ENCODE measurements around the gene TFR2. TPM values are rescaled to one million over a fixed set of nuclear protein-coding genes. Genes with fewer than 3 reads are reported as not detected.
"Not testable (repeated sequence)": the region's sequence is repeated elsewhere in the genome, so short reads cannot be mapped to it uniquely, and the experiment has no call there.

The TFR2 gene
- total RNA-seq, 1 donor from 2014 or later, result 0.13 TPM

DNA sequence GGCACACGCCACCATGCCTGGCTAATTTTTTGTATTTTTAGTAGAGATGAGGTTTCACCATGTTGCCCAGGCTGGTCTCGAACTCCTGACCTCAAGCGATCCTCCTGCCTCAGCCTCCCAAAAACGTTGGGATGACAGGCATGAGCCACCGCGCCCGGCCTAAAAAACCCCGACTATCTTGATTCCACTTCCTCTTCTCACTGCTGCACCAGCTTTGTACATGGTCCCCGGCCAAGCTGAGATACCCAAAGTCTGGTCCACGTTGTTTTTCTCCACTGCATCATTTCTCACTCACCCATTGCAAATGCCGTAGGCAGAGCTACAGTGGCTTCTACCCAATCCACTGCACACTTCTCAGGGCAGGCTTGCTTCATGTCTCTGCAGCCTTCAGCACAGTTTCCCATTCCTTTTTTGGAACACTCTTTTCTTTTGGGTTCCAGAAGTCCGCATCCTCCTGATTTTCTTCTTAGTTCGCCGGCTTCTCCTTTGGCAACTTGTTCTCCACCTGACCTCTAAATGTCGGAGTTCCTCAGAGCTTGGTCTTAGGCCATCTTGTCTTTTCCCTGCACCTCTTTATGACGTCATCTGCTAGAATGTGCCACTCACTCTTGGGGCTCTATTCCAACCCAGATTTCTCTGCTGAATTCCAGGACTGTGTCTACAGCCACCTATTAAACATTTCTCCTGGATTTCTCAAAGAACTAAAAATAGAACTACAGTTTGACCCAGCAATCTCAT, 26.1 kb upstream of the TFR2 start:
- intact Hi-C loops (cut with DNase I), result loop anchor here (5.0 kb wide), 1 partner anchor 40 kb away; no protein-coding TSS in a partner anchor
- ATAC-seq (ENCODE audit: poor library complexity) (no peak), DNase-seq (no peak)

DNA sequence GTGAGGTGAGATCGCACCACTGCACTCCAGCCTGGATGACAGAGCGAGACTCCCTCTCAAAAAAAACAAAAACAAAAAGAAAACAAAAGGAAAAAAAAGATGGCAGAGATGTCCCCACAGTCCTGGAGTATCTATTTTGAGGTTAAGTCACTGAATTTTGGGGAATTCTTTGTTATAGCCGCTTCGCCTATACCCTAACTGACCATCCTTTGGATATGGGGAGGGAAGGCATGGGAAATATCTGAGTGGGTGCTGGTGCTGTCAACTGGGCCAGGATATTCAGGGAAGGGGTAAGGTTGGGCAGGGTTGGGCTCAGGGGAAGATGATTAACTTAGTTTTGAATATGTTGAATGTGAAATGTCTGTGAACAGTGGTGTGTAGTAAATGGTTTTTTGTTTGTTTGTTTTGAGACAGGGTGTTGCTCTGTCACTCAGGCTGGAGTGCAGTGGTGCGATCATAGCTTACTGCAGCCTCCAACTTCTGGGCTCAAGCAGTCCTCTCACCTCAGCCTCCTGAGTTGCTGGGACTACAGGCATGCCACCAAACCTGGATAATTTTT, 23.9 kb upstream of the TFR2 start:
- intact Hi-C loops (cut with DNase I), result loop anchor here (5.0 kb wide), 1 partner anchor 38 kb away; no protein-coding TSS in a partner anchor

DNA sequence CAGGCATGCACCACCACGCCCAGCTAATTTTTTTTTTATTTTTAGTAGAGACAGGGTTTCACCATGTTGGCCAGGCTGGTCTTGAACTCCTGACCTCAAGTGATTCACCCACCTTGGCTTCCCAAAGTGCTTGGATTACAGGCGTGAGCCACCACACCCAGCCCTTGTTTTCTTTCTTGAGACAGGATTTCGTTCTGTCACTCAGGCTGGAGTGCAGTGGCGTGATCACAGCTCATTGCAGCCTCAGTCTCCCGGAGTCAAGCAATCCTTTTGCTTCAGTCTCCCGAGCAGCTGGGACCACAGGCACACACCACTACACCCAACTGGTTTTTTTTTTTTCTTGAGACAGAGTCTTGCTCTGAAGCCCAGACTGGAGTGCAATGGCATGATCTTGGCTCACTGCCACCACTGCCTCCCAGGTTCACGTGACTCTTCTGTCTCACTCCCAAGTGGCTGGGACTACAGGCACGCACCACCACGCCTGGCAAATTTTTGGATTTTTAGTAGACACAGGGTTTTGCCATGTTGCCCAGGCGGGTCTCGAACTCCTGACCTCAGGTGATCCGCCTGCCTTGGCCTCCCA, 20.9 kb upstream of the TFR2 start:
- ATAC-seq (ENCODE audit: poor library complexity); intact Hi-C loops (cut with DNase I); DNase-seq: not testable (repeated sequence)

More for the DNA sequence above, 23.9 kb upstream of the TFR2 start:
- DNase-seq (no peak), ATAC-seq (ENCODE audit: poor library complexity) (no peak)

GRCh38 chr7:100655908-100656674, 14.7 kb upstream of the TFR2 start, which contains the start of gene ACTL6B:
ACTL6B (minus strand) TSS chr7:100656448; CDS start chr7:100656354, 94 bp downstream.
- intact Hi-C loops (cut with DNase I), result no loop called here
- peak; percentile 80 for ATAC-seq (ENCODE audit: poor library complexity)
- DNase-seq, result peak; percentile 70

DNA sequence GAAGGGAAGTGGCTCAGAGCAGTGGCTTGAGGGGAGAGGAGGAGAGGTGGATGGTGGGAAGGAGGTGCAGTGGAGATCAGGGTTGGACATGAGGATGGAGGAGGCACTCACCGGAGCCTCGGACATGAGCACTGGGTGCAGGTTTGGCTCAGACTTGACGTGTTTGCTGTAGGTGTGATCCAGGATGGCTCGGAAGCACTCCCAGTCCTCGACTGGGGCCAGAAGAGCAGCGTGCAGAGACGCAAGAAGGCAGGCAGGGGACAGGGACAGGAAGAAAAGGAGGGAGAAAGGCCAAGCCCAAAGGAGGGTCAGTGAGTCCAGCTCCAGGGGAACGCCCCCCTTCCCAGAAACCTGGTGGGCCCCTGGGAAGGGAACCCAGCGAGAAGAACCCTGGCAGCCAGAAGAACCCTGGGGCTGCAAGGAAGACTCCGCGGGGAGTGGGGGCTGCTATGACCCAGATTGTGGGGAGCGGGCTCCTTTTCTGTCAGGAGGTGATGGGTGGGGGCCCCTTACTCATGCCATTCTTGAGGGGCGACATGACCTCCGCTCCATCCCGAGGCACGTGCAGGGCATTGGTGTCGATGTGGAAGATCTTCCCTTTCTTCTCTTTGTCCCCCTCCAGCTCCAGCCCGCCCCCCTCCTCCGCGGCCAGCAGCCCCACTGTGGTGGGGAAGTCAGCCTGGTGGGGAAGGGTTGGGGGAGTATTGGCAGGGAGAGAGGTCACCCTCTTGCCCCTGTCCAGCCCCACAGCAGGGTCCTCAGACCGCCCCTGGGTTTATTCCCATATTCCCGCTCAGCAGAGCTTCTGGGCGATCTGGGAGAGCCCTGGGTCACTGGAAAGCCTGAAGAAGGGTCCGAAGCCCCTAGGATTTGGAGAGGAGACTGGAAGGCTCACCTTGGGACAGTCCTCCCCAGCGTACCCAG, 13.8 kb upstream of the TFR2 start:
- intact Hi-C loops (cut with DNase I), result no loop called here
- no peak for DNase-seq
- ATAC-seq (ENCODE audit: poor library complexity), result no peak

- DNase-seq (no peak), ATAC-seq (ENCODE audit: poor library complexity) (no peak)
- intact Hi-C loops (cut with DNase I), result no loop called here
These were observed 8.6 kb upstream of the TFR2 start for GRCh38 chr7:100649826-100650565.

- DNase-seq (no peak), ATAC-seq (ENCODE audit: poor library complexity) (no peak)
- intact Hi-C loops (cut with DNase I), result no loop called here
These were observed 1.2 kb upstream of the TFR2 start for GRCh38 chr7:100642534-100642907.

GRCh38 chr7:100641860-100642533, 645 bp upstream of the TFR2 start:
- intact Hi-C loops (cut with DNase I), result no loop called here
- no peak for ATAC-seq (ENCODE audit: poor library complexity)
- no peak for DNase-seq

DNA sequence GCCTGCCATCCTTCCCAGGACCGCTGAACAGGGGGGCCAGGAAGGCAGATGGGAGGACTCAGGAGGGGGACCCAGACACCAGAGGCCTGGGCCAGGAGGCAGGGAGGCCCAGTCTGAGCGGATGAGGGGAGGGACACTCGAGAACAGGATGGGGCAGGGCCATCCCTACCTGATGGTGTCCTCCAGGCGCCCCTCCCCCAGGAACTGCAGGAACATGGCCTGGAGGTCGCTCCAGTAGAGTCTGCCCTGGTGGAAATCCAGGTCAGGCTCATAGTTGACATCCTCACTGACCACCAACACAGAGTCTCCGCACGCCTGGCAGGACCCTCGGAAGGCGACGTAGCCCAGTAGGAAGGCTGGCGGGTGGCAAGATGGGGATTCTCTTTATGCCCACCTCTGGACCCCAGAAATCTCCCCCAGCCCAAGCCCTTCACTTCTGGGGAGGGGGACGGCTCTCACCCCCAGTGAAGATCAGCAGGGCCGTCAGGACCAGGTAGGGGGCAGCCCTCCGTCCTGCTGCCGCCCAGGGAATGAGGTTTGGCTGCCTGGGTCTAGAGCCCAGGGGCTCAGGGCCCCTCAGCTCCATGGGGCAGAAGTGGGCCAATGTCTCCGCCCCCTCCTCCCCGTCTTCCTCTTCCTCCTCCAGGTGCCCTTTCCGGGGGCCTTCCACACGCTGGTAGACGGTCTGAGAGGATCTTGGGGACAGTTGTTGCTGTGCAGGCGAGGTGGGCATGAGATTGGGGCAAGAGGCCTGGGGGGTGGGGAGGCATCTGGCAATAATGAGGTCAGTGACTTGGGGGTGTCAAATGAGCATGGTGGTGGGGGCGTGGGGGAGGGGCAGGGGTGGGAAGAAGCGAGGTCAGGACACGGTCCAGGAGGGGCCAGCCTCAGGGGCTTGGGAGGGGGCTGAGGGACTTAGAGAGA, 573 bp downstream of the TFR2 start:
- ATAC-seq (ENCODE audit: poor library complexity) (no peak), DNase-seq (no peak)
- intact Hi-C loops (cut with DNase I), result no loop called here

GRCh38 chr7:100639995-100640516, 1.3 kb downstream of the TFR2 start:
- intact Hi-C loops (cut with DNase I), result no loop called here
- DNase-seq (no peak), ATAC-seq (ENCODE audit: poor library complexity) (no peak)

DNA sequence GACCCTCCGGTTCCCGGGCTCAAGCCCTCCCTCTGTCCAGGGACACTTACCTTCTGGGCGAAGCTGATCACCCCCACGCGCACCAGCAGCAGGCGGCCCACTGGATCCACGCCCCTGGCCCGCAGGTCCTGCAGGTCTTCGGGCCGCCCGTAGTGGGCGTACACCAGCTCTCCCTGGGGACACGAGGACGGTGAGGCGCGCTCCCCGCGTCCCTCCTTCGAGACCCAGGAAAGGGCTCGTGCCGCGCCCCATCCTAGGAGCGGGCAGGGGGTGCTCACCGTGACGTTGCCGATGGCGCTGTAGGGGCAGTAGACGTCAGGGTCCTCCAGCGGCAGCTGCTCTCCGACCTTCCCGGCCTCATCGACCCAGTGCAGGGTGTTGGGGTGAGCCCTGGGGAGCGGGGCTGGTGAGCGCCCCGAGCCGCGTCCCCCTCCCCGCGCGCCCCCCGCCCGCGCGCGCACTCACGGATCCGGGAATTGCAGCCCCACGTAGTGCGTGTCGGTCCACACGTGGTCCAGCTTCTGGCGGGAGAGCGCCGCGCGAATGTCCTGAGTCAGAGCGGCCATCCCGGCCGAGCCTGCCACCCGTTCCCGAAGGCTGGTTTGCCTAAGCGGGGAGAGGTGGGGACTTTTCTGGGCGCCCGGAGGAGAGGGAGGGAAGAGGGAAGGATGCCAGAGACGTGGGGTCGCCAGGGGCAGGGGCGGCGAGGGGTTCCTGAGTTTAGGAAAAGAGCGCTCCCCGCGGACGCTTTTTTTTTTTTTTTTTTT, 8.2 kb downstream of the TFR2 start:
- ATAC-seq (ENCODE audit: poor library complexity) (peak; percentile 68), DNase-seq (peak; percentile 62)
- intact Hi-C loops (cut with DNase I), result no loop called here

DNA sequence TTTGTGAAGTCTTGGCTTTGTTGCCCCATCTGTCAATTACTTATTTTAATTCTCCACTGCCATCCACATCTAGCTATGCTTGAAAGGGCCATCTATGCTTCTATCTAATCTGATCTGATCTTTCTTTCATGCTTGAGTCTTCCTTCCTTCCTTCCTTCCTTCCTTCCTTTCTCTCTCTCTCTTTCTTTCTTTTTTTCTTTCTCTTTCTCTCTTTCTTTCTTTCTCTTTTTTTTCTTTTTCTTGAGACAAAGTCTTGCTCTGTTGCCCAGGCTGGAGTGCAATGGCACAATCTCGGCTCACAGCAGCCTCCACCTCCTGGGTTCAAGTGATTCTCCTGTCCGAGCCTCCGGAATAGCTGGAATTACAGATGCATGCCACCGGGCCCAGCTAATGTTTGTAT, 11.3 kb downstream of the TFR2 start:
- no peak for ATAC-seq (ENCODE audit: poor library complexity)
- DNase-seq, result no peak
- intact Hi-C loops (cut with DNase I), result no loop called here

DNA sequence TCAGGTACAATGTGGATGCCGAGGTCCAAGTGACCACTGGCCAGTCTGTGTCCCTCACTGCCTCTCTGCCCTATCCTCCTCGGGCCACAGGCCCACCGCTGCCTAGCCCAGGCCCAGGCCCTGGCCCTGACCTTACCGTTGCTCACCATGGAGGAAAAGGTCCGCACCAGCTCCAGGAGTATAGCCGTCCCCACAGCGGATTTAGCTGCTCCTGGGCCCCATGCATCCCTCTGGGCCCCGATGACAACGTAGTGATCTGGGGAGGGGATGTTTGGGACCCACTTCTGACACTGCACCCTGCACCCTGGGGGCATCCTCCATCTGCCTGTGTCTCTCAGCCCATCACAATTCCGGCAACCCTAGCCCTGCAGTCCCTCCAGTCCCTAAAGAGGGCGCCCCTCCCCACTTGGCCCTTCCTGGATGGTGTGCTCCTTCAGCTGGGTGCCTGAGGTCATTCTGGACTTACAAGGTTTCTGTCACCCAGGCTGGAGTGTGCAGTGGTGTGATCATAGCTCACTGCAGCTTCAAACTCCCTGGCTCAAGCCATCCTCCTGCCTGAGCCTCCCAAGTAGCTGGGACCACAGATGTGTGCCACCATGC, 12.1 kb downstream of the TFR2 start:
- DNase-seq (no peak), ATAC-seq (ENCODE audit: poor library complexity) (no peak)
- intact Hi-C loops (cut with DNase I), result loop anchor here (5.0 kb wide), 1 partner anchor 38 kb away; no protein-coding TSS in a partner anchor

DNA sequence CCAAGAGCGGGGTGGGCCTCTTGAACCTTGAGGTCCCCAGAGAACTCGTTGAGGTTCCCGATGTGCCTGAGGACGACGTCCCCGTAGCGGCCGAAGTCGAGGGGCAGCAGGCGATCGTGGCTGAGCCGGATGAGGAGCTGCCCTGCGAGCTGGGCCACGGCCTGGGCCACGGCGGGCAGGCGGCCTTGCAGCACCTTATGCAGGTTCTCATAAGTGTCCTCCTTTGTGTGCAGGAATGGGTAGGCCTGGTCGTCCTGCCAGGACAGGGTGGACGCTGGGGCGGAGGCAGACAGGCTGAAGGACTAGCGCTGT, 14.2 kb downstream of the TFR2 start:
- intact Hi-C loops (cut with DNase I), result loop anchor here (5.0 kb wide), 1 partner anchor 40 kb away; no protein-coding TSS in a partner anchor
- DNase-seq (no peak), ATAC-seq (ENCODE audit: poor library complexity) (no peak)
